Measurements from ENCODE around the gene RGS2. TPM values are rescaled to one million over a fixed set of nuclear protein-coding genes. Genes with fewer than 3 reads are reported as not detected.

RGS2 gene
- total RNA-seq, 1 donor = 5.8 TPM

- no peak overlapping the region for H3K4me3 ChIP-seq (ENCODE audit: insufficient read depth, low read length)
- no peaks in the 10 kb centered on the region for H3K4me1 ChIP-seq (ENCODE audit: insufficient read depth, low read length)
- no peak for TF ChIP-seq CTCF (IDR thresholded peaks at IDR 0.05; ENCODE audit: extremely low read depth, low read depth, low read length)
- no peaks in the 10 kb centered on the region for H3K36me3 ChIP-seq (ENCODE audit: insufficient read depth, low read length)
- H4K20me1 ChIP-seq (ENCODE audit: insufficient read depth, low read length) = no peaks in the 10 kb centered on the region
- no peaks in the 10 kb centered on the region for H3K79me2 ChIP-seq (ENCODE audit: insufficient read depth, low read length)
- H3K4me2 ChIP-seq (ENCODE audit: insufficient read depth, low read length) = no peak overlapping the region
- H3K27ac ChIP-seq (ENCODE audit: low read depth, low read length) = no peak overlapping the region
- no peaks in the 10 kb centered on the region for H3K9me3 ChIP-seq (ENCODE audit: low read depth, low read length)
- no peak overlapping the region for H2AFZ ChIP-seq (ENCODE audit: low read length)
- DNase-seq (ENCODE audit: insufficient read length, low spot score, missing footprints) = no peak
- H3K27me3 ChIP-seq (ENCODE audit: insufficient read depth, low read length) = no peaks in the 10 kb centered on the region
Observed at GRCh38 chr1:192793983-192794767, 14.7 kb upstream of the RGS2 start.

- TF ChIP-seq CTCF (IDR thresholded peaks at IDR 0.05; ENCODE audit: extremely low read depth, low read depth, low read length) = no peak
- H3K27me3 ChIP-seq (ENCODE audit: insufficient read depth, low read length) = no peaks in the 10 kb centered on the region
- no peak overlapping the region for H3K4me2 ChIP-seq (ENCODE audit: insufficient read depth, low read length)
Observed at GRCh38 chr1:192794768-192795035, 14.1 kb upstream of the RGS2 start.

GRCh38 chr1:192795916-192796618 is 12.8 kb upstream of the RGS2 start:
- no peaks in the 10 kb centered on the region for H3K27me3 ChIP-seq (ENCODE audit: insufficient read depth, low read length)
- H3K27ac ChIP-seq (ENCODE audit: low read depth, low read length) = no peak overlapping the region
- H3K36me3 ChIP-seq (ENCODE audit: insufficient read depth, low read length) = no peaks in the 10 kb centered on the region
- DNase-seq (ENCODE audit: insufficient read length, low spot score, missing footprints) = no peak
- no peak overlapping the region for H3K4me3 ChIP-seq (ENCODE audit: insufficient read depth, low read length)
- H3K79me2 ChIP-seq (ENCODE audit: insufficient read depth, low read length) = no peaks in the 10 kb centered on the region
- no peaks in the 10 kb centered on the region for H3K9me3 ChIP-seq (ENCODE audit: low read depth, low read length)
- no peak overlapping the region for H2AFZ ChIP-seq (ENCODE audit: low read length)
- no peaks in the 10 kb centered on the region for H4K20me1 ChIP-seq (ENCODE audit: insufficient read depth, low read length)
- no peak for TF ChIP-seq CTCF (IDR thresholded peaks at IDR 0.05; ENCODE audit: extremely low read depth, low read depth, low read length)
- H3K4me2 ChIP-seq (ENCODE audit: insufficient read depth, low read length) = no peak overlapping the region
- H3K4me1 ChIP-seq (ENCODE audit: insufficient read depth, low read length) = no peaks in the 10 kb centered on the region

More at GRCh38 chr1:192794768-192795035, 14.1 kb upstream of the RGS2 start:
- H3K9me3 ChIP-seq (ENCODE audit: low read depth, low read length) = no peaks in the 10 kb centered on the region
- H2AFZ ChIP-seq (ENCODE audit: low read length) = no peak overlapping the region
- no peak overlapping the region for H3K27ac ChIP-seq (ENCODE audit: low read depth, low read length)
- H3K4me1 ChIP-seq (ENCODE audit: insufficient read depth, low read length) = no peaks in the 10 kb centered on the region
- no peaks in the 10 kb centered on the region for H3K36me3 ChIP-seq (ENCODE audit: insufficient read depth, low read length)
- H3K4me3 ChIP-seq (ENCODE audit: insufficient read depth, low read length) = no peak overlapping the region
- H3K79me2 ChIP-seq (ENCODE audit: insufficient read depth, low read length) = no peaks in the 10 kb centered on the region
- H4K20me1 ChIP-seq (ENCODE audit: insufficient read depth, low read length) = no peaks in the 10 kb centered on the region
- peak; percentile 57 for DNase-seq (ENCODE audit: insufficient read length, low spot score, missing footprints)

- no peak for TF ChIP-seq CTCF (IDR thresholded peaks at IDR 0.05; ENCODE audit: extremely low read depth, low read depth, low read length)
- Histone ChIP-seq H3K4me2 (ENCODE audit: insufficient read depth, low read length) (no peak overlapping the region), H3K4me1 (ENCODE audit: insufficient read depth, low read length) (peaks cover 4% of the 10 kb centered on the region), H3K79me2 (ENCODE audit: insufficient read depth, low read length) (no peaks in the 10 kb centered on the region), H2AFZ (ENCODE audit: low read length) (no peak overlapping the region), H3K36me3 (ENCODE audit: insufficient read depth, low read length) (no peaks in the 10 kb centered on the region), H4K20me1 (ENCODE audit: insufficient read depth, low read length) (no peaks in the 10 kb centered on the region), H3K4me3 (ENCODE audit: insufficient read depth, low read length) (no peak overlapping the region), H3K9me3 (ENCODE audit: low read depth, low read length) (no peaks in the 10 kb centered on the region), H3K27ac (ENCODE audit: low read depth, low read length) (no peak overlapping the region), H3K27me3 (ENCODE audit: insufficient read depth, low read length) (no peaks in the 10 kb centered on the region)
- no peak for DNase-seq (ENCODE audit: insufficient read length, low spot score, missing footprints)
Observed at GRCh38 chr1:192797143-192797542, 11.7 kb upstream of the RGS2 start.

Data from osteoblast (primary cell).